ENCODE results near the gene CCR2.

The CCR2 gene

DNA sequence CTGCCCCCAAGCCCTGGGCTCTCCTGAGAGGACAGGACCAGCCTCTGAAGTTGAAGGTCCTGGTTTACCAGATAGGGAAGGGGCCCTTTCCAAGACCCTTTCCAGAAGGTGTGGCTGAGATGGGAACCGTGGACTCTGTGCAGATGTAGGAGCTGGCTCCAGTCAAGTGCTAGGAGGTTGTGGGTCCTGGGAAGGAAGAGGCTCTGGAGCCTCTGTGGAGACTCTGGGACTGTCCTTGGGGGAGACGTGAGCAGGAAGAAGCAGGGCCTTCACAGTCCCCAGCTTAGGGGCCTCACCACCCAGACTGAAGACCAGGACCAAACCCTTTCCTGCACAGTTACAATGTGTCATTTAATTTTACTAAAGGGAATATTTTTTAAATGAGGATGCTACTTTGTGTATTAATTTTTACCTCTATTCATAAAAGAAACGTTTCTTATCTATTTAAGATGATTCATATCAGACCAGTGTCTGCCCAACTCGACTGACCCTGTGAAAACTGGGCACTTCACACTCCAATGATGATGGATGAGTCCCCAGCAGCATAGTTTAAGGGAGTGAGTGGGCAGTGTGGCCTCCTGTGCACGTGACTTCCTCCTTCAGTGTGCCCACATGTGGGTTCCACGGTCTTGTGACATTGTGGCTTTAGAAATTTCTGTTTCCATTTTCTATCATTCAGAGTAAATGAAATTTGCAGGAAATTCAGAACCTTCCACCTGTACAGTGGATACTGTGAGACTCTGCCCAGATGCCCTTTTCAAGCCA lies 42.0 kb downstream of the CCR2 start:
- TF ChIP-seq USF1 (IDR thresholded peaks at IDR 0.05) (0 out of 2 replicates have a peak, but pooled peaks have one; percentile 14), CEBPB (IDR thresholded peaks at IDR 0.05) (no peak)

GRCh38 chr3:46397111-46397510 lies 43.2 kb downstream of the CCR2 start:
- TF ChIP-seq EP300 (IDR thresholded peaks at IDR 0.05; ENCODE audit: borderline replicate concordance) (no peak), CEBPB (IDR thresholded peaks at IDR 0.05) (no peak), RAD21 (IDR thresholded peaks at IDR 0.05; ENCODE audit: low read depth) (no peak), TCF12 (IDR thresholded peaks at IDR 0.05; ENCODE audit: low read depth) (no peak), USF1 (IDR thresholded peaks at IDR 0.05) (no peak), TAF1 (IDR thresholded peaks at IDR 0.05; ENCODE audit: low read depth) (no peak)

DNA sequence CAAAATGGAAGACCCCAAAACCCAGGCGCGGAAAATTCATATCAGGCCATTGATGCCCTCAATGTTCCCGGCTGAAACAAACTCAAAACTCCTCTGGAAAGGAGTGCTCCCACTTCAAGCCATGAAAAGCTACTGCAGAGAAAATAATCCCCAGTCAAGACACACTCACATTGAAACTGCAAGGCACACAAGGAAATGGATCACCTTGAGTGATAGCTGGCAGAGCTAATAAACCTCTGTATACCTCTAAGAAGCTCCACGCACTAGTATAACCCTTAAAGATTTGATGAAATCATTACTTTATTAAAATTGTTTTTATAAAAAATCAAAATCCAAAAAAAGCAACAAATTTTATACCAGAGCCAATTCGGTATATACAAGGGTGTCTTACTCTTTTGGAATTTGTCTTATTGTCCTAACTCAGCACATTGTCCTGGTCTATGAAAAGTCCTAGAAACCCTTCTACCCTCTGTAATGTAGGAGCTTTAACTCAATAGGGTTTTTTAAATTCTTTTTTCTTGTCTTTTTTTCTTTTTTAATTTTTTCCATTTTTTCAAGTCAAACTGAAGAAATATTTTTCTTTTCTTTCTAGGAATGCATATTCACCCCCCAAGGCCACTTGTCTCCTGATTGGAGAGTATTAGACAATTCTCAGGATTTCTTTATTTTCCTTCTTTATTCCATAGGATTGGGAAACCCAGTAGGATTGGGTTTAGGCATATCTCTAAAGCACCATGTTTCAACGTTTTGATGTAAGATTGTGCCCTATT lies 44.5 kb downstream of the CCR2 start:
- TF ChIP-seq ZBTB7A (IDR thresholded peaks at IDR 0.05; ENCODE audit: low read depth) (no peak), RAD21 (IDR thresholded peaks at IDR 0.05; ENCODE audit: low read depth) (no peak), EGR1 (IDR thresholded peaks at IDR 0.05) (no peak), CREB1 (IDR thresholded peaks at IDR 0.05; ENCODE audit: low read depth) (no peak), USF1 (IDR thresholded peaks at IDR 0.05) (no peak), YY1 (IDR thresholded peaks at IDR 0.05; ENCODE audit: low read depth) (no peak), TAF1 (IDR thresholded peaks at IDR 0.05; ENCODE audit: low read depth) (no peak), EP300 (IDR thresholded peaks at IDR 0.05; ENCODE audit: borderline replicate concordance) (no peak), CEBPB (IDR thresholded peaks at IDR 0.05) (no peak), NFIC (IDR thresholded peaks at IDR 0.05) (no peak), FOXM1 (IDR thresholded peaks at IDR 0.05; ENCODE audit: borderline replicate concordance, low read depth) (no peak), TEAD4 (IDR thresholded peaks at IDR 0.05) (no peak), TCF12 (IDR thresholded peaks at IDR 0.05; ENCODE audit: low read depth) (no peak)
- TF ChIP-seq, protein P1, sequence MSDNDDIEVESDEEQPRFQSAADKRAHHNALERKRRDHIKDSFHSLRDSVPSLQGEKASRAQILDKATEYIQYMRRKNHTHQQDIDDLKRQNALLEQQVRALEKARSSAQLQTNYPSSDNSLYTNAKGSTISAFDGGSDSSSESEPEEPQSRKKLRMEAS (IDR thresholded peaks at IDR 0.05) = no peak
- TF ChIP-seq, protein P2, sequence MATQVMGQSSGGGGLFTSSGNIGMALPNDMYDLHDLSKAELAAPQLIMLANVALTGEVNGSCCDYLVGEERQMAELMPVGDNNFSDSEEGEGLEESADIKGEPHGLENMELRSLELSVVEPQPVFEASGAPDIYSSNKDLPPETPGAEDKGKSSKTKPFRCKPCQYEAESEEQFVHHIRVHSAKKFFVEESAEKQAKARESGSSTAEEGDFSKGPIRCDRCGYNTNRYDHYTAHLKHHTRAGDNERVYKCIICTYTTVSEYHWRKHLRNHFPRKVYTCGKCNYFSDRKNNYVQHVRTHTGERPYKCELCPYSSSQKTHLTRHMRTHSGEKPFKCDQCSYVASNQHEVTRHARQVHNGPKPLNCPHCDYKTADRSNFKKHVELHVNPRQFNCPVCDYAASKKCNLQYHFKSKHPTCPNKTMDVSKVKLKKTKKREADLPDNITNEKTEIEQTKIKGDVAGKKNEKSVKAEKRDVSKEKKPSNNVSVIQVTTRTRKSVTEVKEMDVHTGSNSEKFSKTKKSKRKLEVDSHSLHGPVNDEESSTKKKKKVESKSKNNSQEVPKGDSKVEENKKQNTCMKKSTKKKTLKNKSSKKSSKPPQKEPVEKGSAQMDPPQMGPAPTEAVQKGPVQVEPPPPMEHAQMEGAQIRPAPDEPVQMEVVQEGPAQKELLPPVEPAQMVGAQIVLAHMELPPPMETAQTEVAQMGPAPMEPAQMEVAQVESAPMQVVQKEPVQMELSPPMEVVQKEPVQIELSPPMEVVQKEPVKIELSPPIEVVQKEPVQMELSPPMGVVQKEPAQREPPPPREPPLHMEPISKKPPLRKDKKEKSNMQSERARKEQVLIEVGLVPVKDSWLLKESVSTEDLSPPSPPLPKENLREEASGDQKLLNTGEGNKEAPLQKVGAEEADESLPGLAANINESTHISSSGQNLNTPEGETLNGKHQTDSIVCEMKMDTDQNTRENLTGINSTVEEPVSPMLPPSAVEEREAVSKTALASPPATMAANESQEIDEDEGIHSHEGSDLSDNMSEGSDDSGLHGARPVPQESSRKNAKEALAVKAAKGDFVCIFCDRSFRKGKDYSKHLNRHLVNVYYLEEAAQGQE (IDR thresholded peaks at IDR 0.05; ENCODE audit: low read depth) = no peak

- TF ChIP-seq, protein P1 (IDR thresholded peaks at IDR 0.05) = no peak
- TF ChIP-seq NFIC (IDR thresholded peaks at IDR 0.05) (no peak), CEBPB (IDR thresholded peaks at IDR 0.05) (no peak), EGR1 (IDR thresholded peaks at IDR 0.05) (no peak), TAF1 (IDR thresholded peaks at IDR 0.05; ENCODE audit: low read depth) (no peak), RAD21 (IDR thresholded peaks at IDR 0.05; ENCODE audit: low read depth) (no peak), TCF12 (IDR thresholded peaks at IDR 0.05; ENCODE audit: low read depth) (no peak)
Measured at GRCh38 chr3:46399098-46399497, 45.2 kb downstream of the CCR2 start.

- TF ChIP-seq RAD21 (IDR thresholded peaks at IDR 0.05; ENCODE audit: low read depth) (no peak), FOXM1 (IDR thresholded peaks at IDR 0.05; ENCODE audit: borderline replicate concordance, low read depth) (no peak)
Measured at GRCh38 chr3:46399557-46399956, 45.6 kb downstream of the CCR2 start.

GRCh38 chr3:46400000-46400734 lies 46.3 kb downstream of the CCR2 start:
- TF ChIP-seq NFIC (IDR thresholded peaks at IDR 0.05) = no peak
- TF ChIP-seq EP300 (IDR thresholded peaks at IDR 0.05; ENCODE audit: borderline replicate concordance) = no peak
- no peak for TF ChIP-seq CREB1 (IDR thresholded peaks at IDR 0.05; ENCODE audit: low read depth)
- no peak for TF ChIP-seq EGR1 (IDR thresholded peaks at IDR 0.05)
- TF ChIP-seq ZBTB7A (IDR thresholded peaks at IDR 0.05; ENCODE audit: low read depth) = no peak
- TF ChIP-seq FOXM1 (IDR thresholded peaks at IDR 0.05; ENCODE audit: borderline replicate concordance, low read depth) = no peak
- TF ChIP-seq USF1 (IDR thresholded peaks at IDR 0.05) = no peak

Measured in Ishikawa (cell line).